Stimulated activated CD8-positive, alpha-beta memory T cell treated with anti-CD3 and anti-CD28 coated beads, Interleukin-2, amount 100 ng/mL, for 1 hour (primary cell): ENCODE measurements around the gene DPEP3.

Experiments
- DNase-seq, 2 donors: peaks; one replicate each; pipeline ENCODE4 v3.0.0-alpha.2; 2020; ENCODE audit warnings: low read depth in 2 of 2

Gene DPEP3

GRCh38 chr16:67967183-67967957 is 12.9 kb downstream of the DPEP3 start:
- DNase-seq: no peak

- no peak for DNase-seq
Measured at GRCh38 chr16:67966549-67967182, 13.6 kb downstream of the DPEP3 start.

- DNase-seq: no peak
Measured at GRCh38 chr16:67965668-67966548, 14.4 kb downstream of the DPEP3 start.

- no peak for DNase-seq
Measured at GRCh38 chr16:67964477-67965131, 15.7 kb downstream of the DPEP3 start.

GRCh38 chr16:67963662-67964321 is 16.5 kb downstream of the DPEP3 start:
- no peak for DNase-seq

GRCh38 chr16:67963292-67963661 is 17.0 kb downstream of the DPEP3 start:
- no peak for DNase-seq

GRCh38 chr16:67962135-67962534 is 18.2 kb downstream of the DPEP3 start:
- no peak for DNase-seq

GRCh38 chr16:67961551-67961957 is 18.7 kb downstream of the DPEP3 start:
- DNase-seq: no peak

- no peak for DNase-seq
Measured at GRCh38 chr16:67959536-67960329, 20.6 kb downstream of the DPEP3 start.

- DNase-seq: no peak
Measured at GRCh38 chr16:67957622-67958021, 22.7 kb downstream of the DPEP3 start.

- no peak for DNase-seq
Measured at GRCh38 chr16:67954421-67955196, 25.7 kb downstream of the DPEP3 start.

GRCh38 chr16:67953641-67954375 is 26.5 kb downstream of the DPEP3 start:
- no peak for DNase-seq

- no peak for DNase-seq
Measured at GRCh38 chr16:67951485-67951884, 28.8 kb downstream of the DPEP3 start.

GRCh38 chr16:67950335-67950843 is 29.9 kb downstream of the DPEP3 start:
- no peak for DNase-seq

GRCh38 chr16:67949645-67950044 is 30.7 kb downstream of the DPEP3 start:
- no peak for DNase-seq

GRCh38 chr16:67948015-67948414 is 32.3 kb downstream of the DPEP3 start:
- DNase-seq: no peak

GRCh38 chr16:67946966-67947558 is 33.2 kb downstream of the DPEP3 start:
- no peak for DNase-seq

- DNase-seq: no peak
Measured at GRCh38 chr16:67946128-67946569, 34.1 kb downstream of the DPEP3 start.
